HTERT RPE-1 (cell line): ENCODE measurements around the gene LPIN2.
"Not testable (repeated sequence)": the region's sequence is repeated elsewhere in the genome, so short reads cannot be mapped to it uniquely, and the experiment has no call there.

Experiments used
- in situ Hi-C: fragments of 300-500 bp; cut with MboI; formaldehyde crosslinking; loops from 4 replicates; pipeline ENCODE4 v1.14.3; 2020; ENCODE audit warnings: low sequenced_read_pairs

The LPIN2 gene

GRCh38 chr18:3013024-3013804 lies at the start of gene LPIN2:
Gene LPIN2, minus strand, starts transcription at chr18:3013144. Its CDS starts 52,304 bp downstream, at chr18:2960840.
- in situ Hi-C loops = no loop called here

GRCh38 chr18:3061581-3062312 lies 48.8 kb upstream of the LPIN2 start:
- in situ Hi-C loops = no loop called here

- in situ Hi-C loops = no loop called here
Observed at GRCh38 chr18:3060667-3061580, 48.0 kb upstream of the LPIN2 start.

- in situ Hi-C loops = no loop called here
Observed at GRCh38 chr18:3059272-3059671, 46.3 kb upstream of the LPIN2 start.

GRCh38 chr18:3058328-3059191 lies 45.6 kb upstream of the LPIN2 start:
- in situ Hi-C loops = no loop called here

- in situ Hi-C loops = no loop called here
Observed at GRCh38 chr18:3057526-3057925, 44.6 kb upstream of the LPIN2 start.

- in situ Hi-C loops = no loop called here
Observed at GRCh38 chr18:3056311-3056710, 43.4 kb upstream of the LPIN2 start.

GRCh38 chr18:3055816-3056215 lies 42.9 kb upstream of the LPIN2 start:
- in situ Hi-C loops = no loop called here

- in situ Hi-C loops = no loop called here
Observed at GRCh38 chr18:3055186-3055728, 42.3 kb upstream of the LPIN2 start.

GRCh38 chr18:3054780-3055179 lies 41.8 kb upstream of the LPIN2 start:
- in situ Hi-C loops = no loop called here

- in situ Hi-C loops = no loop called here
Observed at GRCh38 chr18:3054214-3054613, 41.3 kb upstream of the LPIN2 start.

GRCh38 chr18:3053081-3053480 lies 40.1 kb upstream of the LPIN2 start:
- in situ Hi-C loops = no loop called here

- in situ Hi-C loops = no loop called here
Observed at GRCh38 chr18:3052411-3052758, 39.4 kb upstream of the LPIN2 start.

GRCh38 chr18:3051718-3052410 lies 38.9 kb upstream of the LPIN2 start:
- in situ Hi-C loops = no loop called here

GRCh38 chr18:3049897-3050454 lies 37.0 kb upstream of the LPIN2 start:
- in situ Hi-C loops = not testable (repeated sequence)

- in situ Hi-C loops = no loop called here
Observed at GRCh38 chr18:3048820-3049349, 35.9 kb upstream of the LPIN2 start.

GRCh38 chr18:3048121-3048520 lies 35.2 kb upstream of the LPIN2 start:
- in situ Hi-C loops = no loop called here

- in situ Hi-C loops = no loop called here
Observed at GRCh38 chr18:3046216-3046808, 33.4 kb upstream of the LPIN2 start.
